ENCODE data around the gene ADGRE3.
"Not testable (repeated sequence)": the region's sequence is repeated elsewhere in the genome, so short reads cannot be mapped to it uniquely, and the experiment has no call there.

Gene ADGRE3

GRCh38 chr19:14669940-14670339 lies 4.7 kb downstream of the ADGRE3 start:
- DNase-seq: no peak

- DNase-seq: no peak
These were observed 13.2 kb downstream of the ADGRE3 start for GRCh38 chr19:14661372-14661924.

- no peak for DNase-seq
These were observed 14.7 kb downstream of the ADGRE3 start for GRCh38 chr19:14659874-14660489.

GRCh38 chr19:14655726-14656125 lies 18.9 kb downstream of the ADGRE3 start:
- no peak for DNase-seq

- no peak for DNase-seq
These were observed 19.7 kb downstream of the ADGRE3 start for GRCh38 chr19:14654786-14655560.

- DNase-seq: no peak
These were observed 24.5 kb downstream of the ADGRE3 start for GRCh38 chr19:14650161-14650560.

- no peak for DNase-seq
These were observed 25.6 kb downstream of the ADGRE3 start for GRCh38 chr19:14649020-14649419.

GRCh38 chr19:14648506-14648905 lies 26.1 kb downstream of the ADGRE3 start:
- DNase-seq: no peak

- DNase-seq: no peak
These were observed 34.9 kb downstream of the ADGRE3 start for GRCh38 chr19:14639536-14640277.

- no peak for DNase-seq
These were observed 42.4 kb downstream of the ADGRE3 start for GRCh38 chr19:14632286-14632685.

GRCh38 chr19:14629557-14629956 lies 45.1 kb downstream of the ADGRE3 start:
- no peak for DNase-seq

- DNase-seq: not testable (repeated sequence)
These were observed 50.2 kb downstream of the ADGRE3 start for GRCh38 chr19:14624491-14624890.

GRCh38 chr19:14619404-14619803 lies 55.2 kb downstream of the ADGRE3 start:
- DNase-seq: no peak

- DNase-seq: no peak
These were observed 58.2 kb downstream of the ADGRE3 start for GRCh38 chr19:14616407-14616806.

- DNase-seq: no peak
These were observed 59.0 kb downstream of the ADGRE3 start for GRCh38 chr19:14615623-14616022.

- no peak for DNase-seq
These were observed 60.6 kb downstream of the ADGRE3 start for GRCh38 chr19:14614099-14614412.

GRCh38 chr19:14613399-14614098 lies 61.1 kb downstream of the ADGRE3 start:
- DNase-seq: not testable (repeated sequence)

GRCh38 chr19:14612657-14613056 lies 62.0 kb downstream of the ADGRE3 start:
- no peak for DNase-seq

- not testable (repeated sequence) for DNase-seq
These were observed 62.4 kb downstream of the ADGRE3 start for GRCh38 chr19:14612242-14612641.

- DNase-seq: no peak
These were observed 63.6 kb downstream of the ADGRE3 start for GRCh38 chr19:14611051-14611450.

- no peak for DNase-seq
These were observed 68.0 kb downstream of the ADGRE3 start for GRCh38 chr19:14606627-14607026.

GRCh38 chr19:14603990-14604387 lies 70.7 kb downstream of the ADGRE3 start:
- no peak for DNase-seq

GRCh38 chr19:14599548-14600147 lies 75.0 kb downstream of the ADGRE3 start:
- no peak for DNase-seq
